ENCODE results near the gene IL17D.
A peak's percentile ranks its signal among the peaks of the same experiment; 100 is the strongest.

Gene IL17D

DNA sequence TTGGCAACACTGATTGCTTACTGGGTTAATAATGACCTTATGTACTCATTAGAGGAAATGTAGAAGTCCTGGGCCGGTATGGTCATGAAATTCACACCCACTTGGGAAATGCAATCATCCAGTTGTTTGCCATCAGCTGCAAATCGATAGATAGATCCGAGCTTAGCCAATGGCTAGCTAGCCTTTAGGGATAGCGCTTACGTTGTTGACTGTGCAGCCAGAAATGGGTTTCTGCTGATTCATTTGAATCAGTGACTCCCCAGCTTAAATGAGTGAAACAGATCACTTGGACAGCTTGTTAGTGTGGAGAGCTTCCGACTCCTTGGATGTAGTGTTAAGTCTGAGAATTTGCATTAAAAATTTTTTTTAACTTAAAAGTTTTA, 11.8 kb downstream of the IL17D start:
- no peaks in the 10 kb centered on the region for H3K9me3 Mint-ChIP-seq
- no peaks in the 10 kb centered on the region for H3K36me3 Mint-ChIP-seq (ENCODE audit: low read depth)
- peaks cover 49% of the 10 kb centered on the region for H3K4me1 Mint-ChIP-seq
- TF ChIP-seq, protein P1, sequence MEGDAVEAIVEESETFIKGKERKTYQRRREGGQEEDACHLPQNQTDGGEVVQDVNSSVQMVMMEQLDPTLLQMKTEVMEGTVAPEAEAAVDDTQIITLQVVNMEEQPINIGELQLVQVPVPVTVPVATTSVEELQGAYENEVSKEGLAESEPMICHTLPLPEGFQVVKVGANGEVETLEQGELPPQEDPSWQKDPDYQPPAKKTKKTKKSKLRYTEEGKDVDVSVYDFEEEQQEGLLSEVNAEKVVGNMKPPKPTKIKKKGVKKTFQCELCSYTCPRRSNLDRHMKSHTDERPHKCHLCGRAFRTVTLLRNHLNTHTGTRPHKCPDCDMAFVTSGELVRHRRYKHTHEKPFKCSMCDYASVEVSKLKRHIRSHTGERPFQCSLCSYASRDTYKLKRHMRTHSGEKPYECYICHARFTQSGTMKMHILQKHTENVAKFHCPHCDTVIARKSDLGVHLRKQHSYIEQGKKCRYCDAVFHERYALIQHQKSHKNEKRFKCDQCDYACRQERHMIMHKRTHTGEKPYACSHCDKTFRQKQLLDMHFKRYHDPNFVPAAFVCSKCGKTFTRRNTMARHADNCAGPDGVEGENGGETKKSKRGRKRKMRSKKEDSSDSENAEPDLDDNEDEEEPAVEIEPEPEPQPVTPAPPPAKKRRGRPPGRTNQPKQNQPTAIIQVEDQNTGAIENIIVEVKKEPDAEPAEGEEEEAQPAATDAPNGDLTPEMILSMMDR (IDR thresholded peaks at IDR 0.05; ENCODE audit: unreplicated experiment in 3 of 3) = no peak
- peak overlapping the region in 2 of 3 experiments; percentile 82 for H3K27ac Mint-ChIP-seq
- H3K27me3 Mint-ChIP-seq (ENCODE audit: low read depth) = peaks cover 6% of the 10 kb centered on the region
- H3K4me3 Mint-ChIP-seq = no peak overlapping the region

DNA sequence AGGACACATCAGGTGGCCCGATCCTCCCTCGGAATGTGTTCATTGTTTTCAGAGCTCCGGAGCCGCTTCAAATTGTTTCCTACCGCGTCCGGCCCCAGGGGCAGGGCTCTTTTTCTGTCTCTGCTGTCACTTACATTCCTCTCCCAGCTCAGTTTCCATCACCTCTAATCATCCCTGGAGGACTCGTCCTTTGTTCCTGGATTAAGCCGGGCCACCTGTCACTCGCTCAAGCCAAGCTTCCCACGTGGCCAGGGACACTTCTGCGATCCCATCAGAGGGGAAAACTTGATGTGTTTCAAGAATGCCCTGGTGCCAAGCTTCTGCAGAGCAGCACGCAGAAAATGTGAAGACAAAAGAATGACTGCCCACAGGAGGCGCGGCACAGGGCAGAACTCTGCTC, 13.5 kb downstream of the IL17D start:
- Mint-ChIP-seq H3K36me3 (ENCODE audit: low read depth) (no peaks in the 10 kb centered on the region), H3K4me1 (peaks cover 49% of the 10 kb centered on the region), H3K27me3 (ENCODE audit: low read depth) (peaks cover 8% of the 10 kb centered on the region), H3K27ac (peak overlapping the region in 1 of 3 experiments; percentile 26), H3K4me3 (peak overlapping the region in 1 of 3 experiments; percentile 26), H3K9me3 (no peaks in the 10 kb centered on the region)
- TF ChIP-seq, protein P1 (IDR thresholded peaks at IDR 0.05; ENCODE audit: unreplicated experiment in 3 of 3) = no peak

DNA sequence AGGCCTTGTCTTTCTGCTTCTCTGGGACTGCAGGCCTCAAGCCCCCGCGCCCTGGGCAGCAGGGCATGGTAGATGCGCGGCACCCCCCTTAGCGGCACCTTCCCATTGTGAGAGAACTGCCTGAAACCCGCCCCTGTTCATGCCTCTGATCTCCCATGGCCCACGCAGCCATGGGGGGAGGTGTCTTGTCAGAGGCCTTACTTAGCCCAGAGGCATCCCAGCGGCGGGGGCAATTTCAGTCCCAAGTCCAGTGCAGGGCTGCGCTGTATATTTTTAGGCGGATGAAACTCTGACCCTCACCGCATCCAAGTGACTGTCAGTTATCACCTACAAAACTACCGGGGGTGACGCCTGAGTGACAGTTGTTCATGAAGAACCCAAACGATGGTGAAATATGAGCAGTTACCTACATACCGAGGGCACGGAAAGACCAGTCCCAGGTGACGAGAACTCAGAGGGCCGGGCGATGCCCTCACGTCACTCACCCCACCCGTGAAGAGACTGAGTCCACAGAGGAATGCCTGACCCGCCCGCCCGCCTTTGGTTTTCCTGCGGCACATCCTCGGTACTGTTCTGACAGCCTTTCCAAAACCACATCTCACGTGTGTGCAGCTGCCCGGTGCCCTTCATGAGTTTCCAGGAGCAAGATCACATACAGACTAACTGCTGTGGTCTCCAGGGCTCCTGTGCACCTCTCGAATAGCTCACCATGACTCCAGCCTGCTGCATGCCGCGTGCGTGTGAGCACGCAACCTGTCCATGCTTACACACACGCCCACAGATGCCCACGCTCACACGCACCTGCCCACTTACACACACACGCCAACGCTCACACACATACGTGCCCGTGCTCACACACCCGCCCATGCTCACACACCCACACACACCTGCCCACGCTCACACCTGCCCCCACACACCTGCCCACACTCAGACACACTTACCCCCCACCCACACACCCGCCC, 14.4 kb downstream of the IL17D start:
- H3K36me3 Mint-ChIP-seq (ENCODE audit: low read depth) = no peaks in the 10 kb centered on the region
- no peak overlapping the region for H3K27ac Mint-ChIP-seq
- H3K4me1 Mint-ChIP-seq = peaks cover 44% of the 10 kb centered on the region
- no peak overlapping the region for H3K4me3 Mint-ChIP-seq
- no peaks in the 10 kb centered on the region for H3K9me3 Mint-ChIP-seq
- peaks cover 10% of the 10 kb centered on the region for H3K27me3 Mint-ChIP-seq (ENCODE audit: low read depth)
- TF ChIP-seq, protein P1 (IDR thresholded peaks at IDR 0.05; ENCODE audit: unreplicated experiment in 3 of 3) = no peak

DNA sequence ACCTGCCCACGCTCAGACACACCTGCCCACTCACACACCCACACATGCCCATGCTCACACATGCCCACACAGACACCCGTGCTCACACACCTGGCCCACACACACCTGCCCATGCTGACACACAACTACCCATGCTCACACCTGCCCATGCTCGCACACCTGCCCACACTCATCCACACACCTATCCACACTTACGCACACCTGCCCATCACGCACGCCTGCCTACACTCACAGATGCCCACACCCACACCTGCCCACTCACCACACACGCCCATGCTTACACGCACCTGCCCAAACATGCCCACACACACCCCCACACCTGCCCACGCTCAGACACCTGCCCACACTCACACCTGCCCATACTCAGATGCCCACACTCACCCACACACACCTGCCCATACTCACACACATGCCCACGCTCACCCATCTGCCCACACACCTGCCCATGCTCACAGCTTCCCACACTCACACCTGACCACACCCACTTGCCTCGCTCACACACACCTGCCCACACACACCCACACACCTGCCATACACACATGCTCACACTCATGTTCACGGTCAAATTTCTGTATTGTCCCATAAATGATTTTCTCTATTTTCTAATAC, 15.6 kb downstream of the IL17D start:
- Mint-ChIP-seq H3K27ac (no peak overlapping the region), H3K4me3 (no peak overlapping the region), H3K36me3 (ENCODE audit: low read depth) (no peaks in the 10 kb centered on the region), H3K9me3 (no peaks in the 10 kb centered on the region), H3K27me3 (ENCODE audit: low read depth) (peaks cover 13% of the 10 kb centered on the region), H3K4me1 (peaks cover 32% of the 10 kb centered on the region)
- TF ChIP-seq, protein P1 (IDR thresholded peaks at IDR 0.05; ENCODE audit: unreplicated experiment in 3 of 3) = no peak

DNA sequence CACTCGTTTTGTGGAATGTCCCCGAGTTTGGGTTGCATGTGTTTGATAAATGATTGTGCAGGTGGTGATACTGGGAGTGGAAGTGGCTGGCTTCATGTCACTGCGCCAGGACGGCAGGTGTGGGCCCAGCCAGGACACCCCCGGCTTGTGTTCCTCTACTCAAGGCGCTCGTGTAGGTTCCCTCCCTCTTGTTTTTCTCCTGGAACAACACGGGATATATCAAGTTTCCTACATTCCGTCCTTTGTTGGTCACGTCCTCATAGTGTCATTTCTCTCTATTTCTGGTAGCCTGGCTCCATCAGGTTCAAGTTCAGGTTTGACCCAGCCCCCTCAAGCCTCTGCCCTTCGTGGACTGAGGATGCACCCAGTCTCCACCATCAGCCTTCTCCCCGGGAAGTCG, 16.3 kb downstream of the IL17D start:
- Mint-ChIP-seq H3K36me3 (ENCODE audit: low read depth) (no peaks in the 10 kb centered on the region), H3K9me3 (no peaks in the 10 kb centered on the region), H3K27ac (no peak overlapping the region), H3K27me3 (ENCODE audit: low read depth) (peaks cover 17% of the 10 kb centered on the region), H3K4me1 (peaks cover 25% of the 10 kb centered on the region), H3K4me3 (no peak overlapping the region)
- TF ChIP-seq, protein P1 (IDR thresholded peaks at IDR 0.05; ENCODE audit: unreplicated experiment in 3 of 3) = no peak
